HG02981 (cell line): ENCODE measurements around the gene THAP7.
A peak's percentile ranks its signal among the peaks of the same experiment; 100 is the strongest.
"Not testable (repeated sequence)": the region's sequence is repeated elsewhere in the genome, so short reads cannot be mapped to it uniquely, and the experiment has no call there.

Experiments
- ATAC-seq: cut with Tn5 transposase; IDR thresholded peaks from one replicate; pipeline ENCODE4 v1.9.1; 2021; ENCODE audit warnings: mild to moderate bottlenecking, moderate library complexity; ENCODE audit not compliant: unreplicated experiment

Gene THAP7

GRCh38 chr22:21013657-21014201 is 11.8 kb upstream of the THAP7 start:
- no peak for ATAC-seq

- ATAC-seq, result no peak
Observed at GRCh38 chr22:21012446-21013407, 10.8 kb upstream of the THAP7 start.

GRCh38 chr22:21010426-21011113 is 8.7 kb upstream of the THAP7 start:
- no peak for ATAC-seq

GRCh38 chr22:21009638-21010425 is 7.9 kb upstream of the THAP7 start:
- no peak for ATAC-seq

GRCh38 chr22:21009208-21009607 is 7.3 kb upstream of the THAP7 start:
- not testable (repeated sequence) for ATAC-seq

GRCh38 chr22:21003782-21004181 is 1.9 kb upstream of the THAP7 start:
- no peak for ATAC-seq

GRCh38 chr22:21000987-21001600 is 824 bp downstream of the THAP7 start:
- ATAC-seq, result peak; percentile 13

- ATAC-seq, result no peak
Observed at GRCh38 chr22:21000207-21000986, 1.5 kb downstream of the THAP7 start.

- no peak for ATAC-seq
Observed at GRCh38 chr22:20999350-21000206, 2.3 kb downstream of the THAP7 start.

- no peak for ATAC-seq
Observed at GRCh38 chr22:20998411-20999336, 3.2 kb downstream of the THAP7 start.

- ATAC-seq, result no peak
Observed at GRCh38 chr22:20997536-20998257, 4.2 kb downstream of the THAP7 start.

GRCh38 chr22:20996598-20997535 is 5.1 kb downstream of the THAP7 start:
- ATAC-seq, result no peak

- no peak for ATAC-seq
Observed at GRCh38 chr22:20996031-20996410, 5.9 kb downstream of the THAP7 start.

GRCh38 chr22:20995329-20996030 is 6.4 kb downstream of the THAP7 start:
- no peak for ATAC-seq

- no peak for ATAC-seq
Observed at GRCh38 chr22:20994902-20995241, 7.0 kb downstream of the THAP7 start.
